GM06990 (cell line): ENCODE measurements around the gene ZNF444.

Experiments
- DNase-seq: peaks from one replicate; pipeline ENCODE4 v3.0.0-alpha.2; 2011; ENCODE audit not compliant: insufficient read length; ENCODE audit errors: extremely low read depth
- H3K27me3 ChIP-seq: replicated peaks from 2 replicates; pipeline ENCODE4 v1.6.0; 2011; ENCODE audit warnings: low read length; ENCODE audit not compliant: control insufficient read depth, insufficient read depth
- H3K36me3 ChIP-seq: 2 replicates; pipeline ENCODE4 v1.5.1; 2011; ENCODE audit warnings: low read length; ENCODE audit not compliant: control insufficient read depth, insufficient read depth
- H3K4me3 ChIP-seq: replicated peaks from 2 replicates; pipeline ENCODE4 v1.5.1; 2011; ENCODE audit warnings: low read depth, mild to moderate bottlenecking, control low read depth, low read length
- CTCF ChIP-seq: IDR thresholded peaks from 2 replicates; pipeline ENCODE4 v1.5.1; 2011; ENCODE audit warnings: low read length, control low read depth, mild to moderate bottlenecking, inconsistent platforms; ENCODE audit not compliant: insufficient read depth, poor library complexity, severe bottlenecking

ZNF444 gene

DNA sequence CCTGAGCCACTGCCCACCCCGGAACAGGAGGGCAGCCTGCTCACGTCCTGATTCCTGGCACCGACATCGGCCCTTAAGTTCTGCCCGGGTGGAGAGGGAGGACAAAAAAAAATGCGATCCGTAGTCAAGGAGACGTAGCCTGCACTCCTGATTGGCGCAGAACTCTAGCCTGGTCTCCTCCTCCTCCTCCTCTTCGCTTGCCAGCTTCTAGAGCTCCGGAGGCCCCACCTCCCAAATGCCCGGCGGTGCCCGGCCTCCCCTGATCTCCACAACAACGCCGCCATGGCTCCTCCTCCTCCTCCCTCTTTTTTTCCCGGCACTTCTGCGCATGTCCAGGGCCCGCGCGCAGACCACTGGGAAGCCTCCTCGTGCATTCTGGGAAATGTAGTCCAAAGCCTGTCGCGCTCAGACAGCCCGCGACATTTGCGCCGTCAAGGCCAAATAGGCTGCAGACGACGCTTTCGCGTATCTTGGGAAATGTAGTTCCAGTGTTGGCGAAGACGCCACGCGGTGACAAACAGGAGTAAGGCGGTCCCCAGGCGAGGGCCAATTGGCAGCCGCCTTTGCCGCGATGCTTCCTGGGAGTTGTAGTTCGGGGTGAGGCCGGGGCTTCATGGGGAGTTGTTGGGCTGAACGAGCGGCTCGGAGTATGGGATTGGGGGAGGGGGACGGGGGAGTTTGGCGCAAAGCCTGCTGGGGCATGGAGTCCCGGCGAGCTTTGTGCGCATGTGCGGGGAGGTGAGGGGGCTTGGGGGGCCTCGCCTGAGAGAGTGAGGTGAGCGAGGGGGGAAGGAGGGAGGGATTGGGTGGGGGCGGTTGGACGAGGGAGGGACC lies at the start of gene ZNF444:
Gene ZNF444 (plus strand): TSS at position 705 of the 834 bp plus-strand sequence. CDS start 5,625 bp downstream, outside the sequence.
- no peaks in the 10 kb centered on the region; the same call in 1 of the 2 replicates for H3K36me3 ChIP-seq
- TF ChIP-seq CTCF = no peak
- H3K4me3 ChIP-seq = peak within 1 kb of the TSS; percentile 72
- H3K27me3 ChIP-seq = no peaks in the 10 kb centered on the region
- peak; percentile 95 for DNase-seq

DNA sequence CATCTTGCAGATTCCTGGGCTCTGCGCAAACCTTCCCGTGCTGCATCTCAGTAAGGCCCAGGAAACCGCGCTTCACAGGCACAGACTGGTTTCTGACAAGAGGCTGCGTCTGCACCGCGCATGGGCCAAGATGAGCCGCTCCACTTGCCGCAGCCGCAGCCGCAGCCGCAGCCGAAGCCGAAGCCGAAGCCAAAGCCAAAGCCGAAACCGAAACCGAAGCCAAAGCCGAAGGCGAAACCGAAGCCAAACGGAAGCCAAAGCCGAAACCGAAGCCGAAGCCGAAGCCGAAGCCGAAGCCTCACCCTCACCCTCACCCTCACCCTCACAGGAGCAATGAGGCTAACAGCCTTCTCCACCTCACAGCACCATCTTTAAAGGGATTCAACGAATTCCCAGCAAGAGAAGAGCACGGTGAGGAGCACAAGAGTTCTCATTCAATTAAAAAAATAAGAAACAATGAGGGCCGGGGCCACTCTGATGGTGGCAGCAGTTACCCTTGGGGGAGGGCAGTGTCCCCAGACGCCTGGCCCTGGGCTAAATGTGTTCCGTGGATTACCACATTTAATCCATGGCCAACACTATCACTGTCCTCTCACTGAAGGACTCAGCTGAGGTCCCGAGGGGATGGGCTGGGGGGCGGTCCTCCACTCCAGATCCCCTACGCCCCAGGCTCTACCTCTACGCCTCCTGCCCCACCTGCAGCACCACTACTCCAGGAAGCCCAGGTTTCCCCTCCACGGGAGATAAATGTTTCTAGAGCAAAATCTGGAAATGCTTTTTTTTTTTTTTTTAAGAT lies 49.1 kb upstream of the ZNF444 start:
- no peak for TF ChIP-seq CTCF
- Histone ChIP-seq H3K36me3 (peaks cover 20% of the 10 kb centered on the region), H3K4me3 (no peak overlapping the region), H3K27me3 (no peaks in the 10 kb centered on the region)
- DNase-seq = no peak

DNA sequence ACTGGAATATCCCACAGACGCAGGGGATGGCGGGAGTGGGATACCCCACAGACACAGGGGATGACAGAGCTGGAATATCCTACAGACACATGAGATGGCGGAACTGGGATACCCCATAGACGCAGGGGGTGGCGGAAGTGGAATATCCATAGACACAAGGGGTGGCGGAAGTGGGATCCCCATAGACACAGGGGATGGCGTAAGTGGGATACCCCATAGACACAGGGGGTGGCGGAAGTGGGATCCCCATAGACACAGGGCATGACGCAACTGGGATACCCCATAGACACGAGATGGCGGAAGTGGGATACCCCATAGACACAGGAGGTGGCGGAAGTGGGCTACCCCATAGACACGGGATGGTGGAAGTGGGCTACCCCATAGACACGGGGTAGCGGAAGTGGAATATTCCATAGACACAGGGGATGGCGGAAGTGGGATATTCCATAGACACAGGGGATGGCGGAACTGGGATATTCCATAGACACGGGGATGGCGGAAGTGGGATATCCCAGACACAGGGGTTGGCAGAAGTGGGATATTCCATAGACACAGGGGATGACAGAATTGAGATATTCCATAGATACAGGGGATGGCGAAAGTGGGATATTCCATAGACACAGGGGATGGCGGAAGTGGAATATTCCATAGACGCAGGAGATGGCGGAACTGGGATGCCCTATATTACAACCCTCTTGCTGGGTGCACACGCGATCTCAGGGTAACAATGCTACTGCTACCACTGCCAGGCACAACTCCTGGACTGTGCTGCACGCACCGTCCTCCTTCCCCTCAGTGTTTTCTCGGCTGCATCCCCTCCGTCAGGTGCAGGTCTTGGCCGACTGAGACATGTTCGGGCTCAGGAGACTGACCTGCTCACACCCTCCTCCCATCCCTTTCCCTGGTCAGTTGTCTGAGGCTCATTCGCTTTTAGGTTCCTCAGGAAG lies 48.1 kb upstream of the ZNF444 start:
- Histone ChIP-seq H3K4me3 (no peak overlapping the region), H3K27me3 (no peaks in the 10 kb centered on the region), H3K36me3 (peaks cover 22% of the 10 kb centered on the region)
- no peak for DNase-seq
- TF ChIP-seq CTCF = no peak

DNA sequence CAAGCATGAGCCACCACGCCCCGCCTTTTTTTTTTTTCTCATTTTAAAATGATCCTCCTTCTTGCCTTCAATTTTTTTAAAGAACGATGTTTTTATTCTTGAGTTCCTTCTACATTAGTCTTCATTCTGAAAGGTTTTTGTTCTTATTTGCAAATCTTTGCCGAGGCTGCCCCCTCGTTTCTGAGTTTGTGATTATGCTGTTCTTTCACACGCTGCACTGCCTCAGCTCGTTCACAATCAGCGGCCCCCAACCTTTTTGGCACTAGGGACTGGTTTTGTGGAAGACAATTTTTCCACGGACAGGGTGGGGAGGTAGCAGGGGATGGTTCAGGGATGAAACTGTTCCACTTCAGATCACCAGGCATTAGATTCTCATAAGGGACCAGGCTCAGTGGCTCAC lies 46.6 kb upstream of the ZNF444 start:
- DNase-seq = no peak
- no peaks in the 10 kb centered on the region for H3K27me3 ChIP-seq
- no peak overlapping the region for H3K4me3 ChIP-seq
- peaks cover 22% of the 10 kb centered on the region for H3K36me3 ChIP-seq
- TF ChIP-seq CTCF = no peak

- no peaks in the 10 kb centered on the region for H3K27me3 ChIP-seq
- DNase-seq = no peak
- H3K36me3 ChIP-seq = peaks cover 25% of the 10 kb centered on the region
- H3K4me3 ChIP-seq = no peak overlapping the region
- TF ChIP-seq CTCF = no peak
Observed at GRCh38 chr19:56096665-56097064, 44.4 kb upstream of the ZNF444 start.
